GM21367 (cell line): ENCODE measurements around the gene STOML1.
A peak's percentile ranks its signal among the peaks of the same experiment; 100 is the strongest.

Experiments
- ATAC-seq: cut with Tn5 transposase; IDR thresholded peaks from one replicate; pipeline ENCODE4 v1.9.1; 2021; ENCODE audit not compliant: unreplicated experiment

STOML1 gene

DNA sequence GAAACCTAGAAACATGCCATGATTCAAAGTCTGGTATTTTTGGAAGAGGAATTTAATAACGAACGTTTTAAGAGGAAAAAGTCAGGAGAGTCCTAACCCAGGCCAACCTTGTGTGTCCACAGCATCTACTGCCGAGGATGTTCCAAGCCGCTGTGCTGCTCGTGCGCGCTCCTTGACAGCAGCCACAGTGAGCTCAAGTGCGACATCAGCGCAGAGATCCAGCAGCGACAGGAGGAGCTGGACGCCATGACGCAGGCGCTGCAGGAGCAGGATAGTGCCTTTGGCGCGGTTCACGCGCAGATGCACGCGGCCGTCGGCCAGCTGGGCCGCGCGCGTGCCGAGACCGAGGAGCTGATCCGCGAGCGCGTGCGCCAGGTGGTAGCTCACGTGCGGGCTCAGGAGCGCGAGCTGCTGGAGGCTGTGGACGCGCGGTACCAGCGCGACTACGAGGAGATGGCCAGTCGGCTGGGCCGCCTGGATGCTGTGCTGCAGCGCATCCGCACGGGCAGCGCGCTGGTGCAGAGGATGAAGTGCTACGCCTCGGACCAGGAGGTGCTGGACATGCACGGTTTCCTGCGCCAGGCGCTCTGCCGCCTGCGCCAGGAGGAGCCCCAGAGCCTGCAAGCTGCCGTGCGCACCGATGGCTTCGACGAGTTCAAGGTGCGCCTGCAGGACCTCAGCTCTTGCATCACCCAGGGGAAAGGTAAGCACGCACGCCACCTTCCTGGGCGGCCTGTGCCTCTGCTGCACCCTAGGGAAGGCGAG lies 30.8 kb upstream of the STOML1 start:
- no peak for ATAC-seq

DNA sequence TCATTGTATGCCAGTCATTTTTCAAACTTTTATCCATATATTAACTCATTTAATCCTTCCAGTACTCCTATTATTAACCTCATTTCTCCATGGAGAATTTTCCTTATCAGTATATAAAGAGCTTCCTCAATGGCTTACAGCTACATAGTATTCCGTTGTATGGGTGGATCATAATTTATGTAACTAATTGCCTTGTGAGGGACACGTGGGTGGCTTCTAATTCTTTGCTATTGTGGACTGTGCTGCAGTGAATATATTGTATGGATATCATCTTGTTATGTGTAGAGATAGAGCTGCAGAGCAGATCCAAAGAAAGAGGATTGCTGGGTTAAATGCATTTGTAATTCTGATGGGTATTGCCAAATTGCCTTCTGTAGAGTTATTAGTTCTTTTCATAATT lies 27.6 kb upstream of the STOML1 start:
- ATAC-seq = no peak

DNA sequence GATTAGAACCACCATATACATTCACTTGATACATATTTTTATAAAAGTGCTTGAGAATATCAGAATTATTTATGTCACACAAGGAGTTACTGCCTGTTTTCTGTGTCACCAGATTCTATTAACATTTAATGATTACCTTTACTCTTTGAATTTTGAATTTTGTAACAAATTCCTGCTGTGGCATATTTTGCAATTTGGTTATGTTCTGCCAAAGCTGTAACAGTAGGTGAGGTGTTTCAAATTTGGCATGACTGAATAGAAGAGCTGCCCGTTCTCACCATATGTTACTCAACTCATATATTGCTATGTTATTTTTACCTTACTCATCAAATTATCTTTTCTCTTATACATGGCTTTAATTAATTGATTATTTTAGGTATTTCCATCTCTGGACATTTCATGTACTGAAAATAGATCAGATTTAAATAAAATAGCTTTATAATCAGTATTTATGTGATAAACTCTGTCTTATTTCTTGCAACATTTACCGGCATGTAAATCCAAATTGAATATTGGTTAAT lies 21.3 kb upstream of the STOML1 start:
- ATAC-seq = no peak

DNA sequence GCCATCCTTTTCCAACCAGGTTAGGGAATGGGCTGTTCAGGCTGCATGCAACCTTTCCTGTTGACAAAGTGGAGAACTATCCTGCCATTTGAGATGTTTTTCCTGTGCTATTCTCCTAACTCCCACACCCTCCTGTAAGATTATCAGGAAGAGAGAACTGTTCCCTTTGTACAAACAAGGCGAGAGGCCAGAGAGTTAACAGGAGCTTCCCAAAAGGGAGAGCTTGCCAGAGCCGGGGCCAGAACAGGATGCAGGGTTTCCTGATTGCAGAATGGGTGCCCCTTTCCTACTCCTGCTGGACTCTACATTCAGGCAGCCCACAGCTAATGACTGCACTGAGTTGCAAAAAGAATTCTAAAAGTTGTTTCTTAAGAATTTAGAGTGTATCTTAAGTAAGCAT lies 19.5 kb upstream of the STOML1 start:
- ATAC-seq = no peak

DNA sequence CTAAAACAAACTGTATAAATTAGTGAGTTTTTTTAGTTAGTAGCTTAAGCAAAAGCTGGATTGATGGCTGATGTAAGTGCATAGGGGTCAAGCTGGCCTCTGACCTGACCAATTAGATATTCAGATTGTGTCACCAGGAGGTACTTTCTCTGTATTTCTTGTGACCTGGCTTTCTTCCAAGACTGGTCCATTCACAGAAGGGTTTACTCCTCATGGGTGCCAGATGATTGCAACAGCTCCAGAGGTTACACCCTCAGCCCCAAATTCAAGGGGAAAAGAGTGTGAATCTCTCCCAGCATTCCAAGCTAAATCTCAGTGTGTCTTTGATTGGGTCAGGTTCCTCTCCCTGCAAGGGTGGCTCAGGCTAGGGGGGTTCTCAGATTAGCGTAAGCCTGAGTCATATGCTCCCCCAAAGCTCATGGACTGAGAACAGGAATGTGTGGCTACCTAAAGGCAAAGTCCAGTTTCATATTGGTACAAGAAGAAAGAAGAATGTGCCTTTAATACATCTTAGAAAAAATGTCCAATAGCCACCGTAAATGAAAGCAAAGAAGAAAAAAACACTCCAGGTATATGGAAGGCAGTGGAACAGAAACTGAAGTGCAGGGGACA lies 18.9 kb upstream of the STOML1 start:
- ATAC-seq = no peak

DNA sequence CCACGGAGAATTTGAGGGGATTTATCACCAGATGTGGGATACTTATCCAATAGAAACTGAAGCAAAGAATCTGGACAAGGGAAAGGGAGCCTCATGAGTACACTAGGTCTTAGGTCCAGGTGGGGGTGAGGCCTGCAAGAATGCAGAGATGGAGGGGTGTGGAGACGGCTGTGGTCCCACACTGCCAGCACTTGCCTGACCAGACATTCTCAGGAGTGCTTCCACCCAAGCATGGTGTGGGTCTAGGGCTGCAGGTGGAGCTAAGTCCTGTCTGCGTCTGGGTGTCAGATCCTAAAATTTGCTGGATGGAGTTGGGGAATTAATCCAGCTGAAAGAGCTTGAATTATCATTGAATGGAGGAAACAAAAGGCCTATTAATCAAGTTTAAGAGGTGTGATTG lies 16.8 kb upstream of the STOML1 start:
- ATAC-seq = no peak

DNA sequence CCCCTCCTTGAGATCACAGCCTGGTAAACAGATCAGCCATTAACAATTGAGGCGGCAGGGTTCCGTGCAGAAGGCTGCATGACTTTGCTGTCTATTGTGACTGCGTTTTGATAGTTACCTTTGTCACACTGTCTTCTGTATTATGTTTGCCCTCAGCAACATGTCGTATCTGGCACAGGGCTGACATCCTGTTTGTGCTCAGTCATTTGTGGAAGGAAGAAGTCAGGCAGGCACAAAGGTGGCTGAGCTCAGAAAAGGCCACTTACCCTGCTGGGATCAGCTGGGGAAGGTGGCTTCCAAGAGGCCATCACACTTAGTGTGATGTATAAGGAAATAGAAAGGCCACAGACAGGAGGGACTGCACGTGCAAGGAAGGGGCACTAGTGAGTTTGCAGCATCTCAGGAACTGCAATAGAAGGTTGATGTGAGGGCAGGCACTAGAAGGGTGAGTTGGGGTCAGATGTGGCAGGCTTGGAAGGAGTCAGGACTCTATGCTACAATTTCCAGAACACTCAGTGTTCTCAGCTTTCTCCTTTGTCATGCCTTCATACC lies 15.8 kb upstream of the STOML1 start:
- ATAC-seq = no peak

DNA sequence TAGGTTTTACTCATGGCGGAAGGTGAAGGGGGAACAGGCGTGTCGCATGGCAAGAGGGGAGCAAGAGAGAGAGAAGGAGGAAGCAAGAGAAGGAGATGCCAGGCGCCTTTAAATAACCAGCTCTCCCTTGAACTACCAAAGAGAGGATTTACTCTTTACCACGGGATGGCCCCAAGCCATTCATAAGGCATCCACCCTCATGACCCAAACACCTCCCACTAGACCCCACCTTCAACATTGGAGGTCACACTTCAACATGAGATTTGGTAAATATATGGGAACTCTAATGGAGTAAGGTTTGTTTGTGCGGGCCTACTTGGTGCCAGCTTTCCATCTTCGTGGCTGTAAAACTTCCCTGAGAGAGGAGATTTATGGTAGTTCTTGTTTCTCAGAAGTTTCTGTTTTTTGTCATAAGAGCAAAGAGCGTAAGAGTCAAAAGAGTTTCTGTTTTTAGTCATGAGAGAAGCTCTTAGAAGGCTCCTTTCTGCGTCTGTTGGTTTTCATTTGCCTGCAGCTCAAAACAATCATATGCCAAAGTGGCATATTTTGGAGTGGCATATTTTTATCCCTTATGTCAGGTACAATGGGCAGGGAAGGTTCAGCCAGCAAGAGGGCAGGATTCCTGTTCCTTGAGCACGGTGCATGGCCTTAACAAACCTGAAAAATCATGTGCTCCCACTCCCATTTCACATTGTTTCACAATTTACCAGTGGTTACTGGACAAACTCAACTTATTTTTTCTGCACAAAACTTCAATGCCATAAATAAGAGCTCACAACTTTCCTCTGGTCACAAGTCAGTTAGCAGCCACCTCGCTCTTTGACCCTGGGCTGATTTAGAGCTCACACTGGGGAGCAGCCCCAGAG lies 14.9 kb upstream of the STOML1 start:
- no peak for ATAC-seq

DNA sequence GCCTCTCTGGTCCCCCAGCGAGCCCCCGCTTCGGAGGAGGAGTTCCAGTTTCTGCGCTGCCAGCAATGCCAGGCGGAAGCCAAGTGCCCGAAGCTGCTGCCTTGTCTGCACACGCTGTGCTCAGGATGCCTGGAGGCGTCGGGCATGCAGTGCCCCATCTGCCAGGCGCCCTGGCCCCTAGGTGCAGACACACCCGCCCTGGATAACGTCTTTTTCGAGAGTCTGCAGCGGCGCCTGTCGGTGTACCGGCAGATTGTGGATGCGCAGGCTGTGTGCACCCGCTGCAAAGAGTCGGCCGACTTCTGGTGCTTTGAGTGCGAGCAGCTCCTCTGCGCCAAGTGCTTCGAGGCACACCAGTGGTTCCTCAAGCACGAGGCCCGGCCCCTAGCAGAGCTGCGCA lies 5.9 kb upstream of the STOML1 start:
- ATAC-seq = no peak

DNA sequence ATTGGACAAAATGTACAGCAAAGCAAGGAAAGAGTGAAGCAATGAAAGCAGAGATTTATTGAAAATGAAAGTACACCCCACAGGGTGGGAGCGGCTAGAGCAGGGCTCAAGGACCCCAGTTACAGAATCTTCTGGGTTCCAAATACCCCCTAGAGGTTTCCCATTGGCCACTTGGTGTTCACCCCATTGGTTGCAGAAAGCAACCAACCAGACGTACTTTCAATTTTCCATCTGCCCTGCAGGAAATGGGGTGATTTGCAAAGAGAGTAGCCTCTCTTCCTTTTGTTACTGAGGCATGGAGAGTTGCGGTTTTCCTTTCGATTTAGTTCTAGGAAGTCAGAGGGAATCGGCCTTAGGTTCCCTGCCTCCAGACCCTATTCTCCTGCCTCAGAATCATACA lies 4.8 kb upstream of the STOML1 start:
- no peak for ATAC-seq

DNA sequence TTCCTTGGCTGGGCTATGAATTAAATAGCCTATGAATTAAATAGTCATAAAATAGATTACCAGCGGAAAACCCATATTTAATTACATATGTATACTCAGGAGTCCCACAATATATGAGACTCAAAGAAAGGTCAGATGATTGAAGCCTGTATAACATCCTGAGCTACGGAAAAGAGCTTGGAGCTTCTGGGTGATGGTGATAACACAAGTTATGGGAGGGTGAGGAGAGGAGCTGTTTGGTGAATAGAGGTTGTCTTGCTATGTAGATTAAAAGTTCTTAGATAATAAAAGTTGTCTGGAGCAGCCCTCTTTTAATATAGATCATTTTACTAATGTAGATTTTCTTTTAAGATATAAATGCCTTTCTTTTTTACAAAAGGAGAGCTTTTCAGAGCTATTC lies 4.2 kb upstream of the STOML1 start:
- ATAC-seq = no peak

DNA sequence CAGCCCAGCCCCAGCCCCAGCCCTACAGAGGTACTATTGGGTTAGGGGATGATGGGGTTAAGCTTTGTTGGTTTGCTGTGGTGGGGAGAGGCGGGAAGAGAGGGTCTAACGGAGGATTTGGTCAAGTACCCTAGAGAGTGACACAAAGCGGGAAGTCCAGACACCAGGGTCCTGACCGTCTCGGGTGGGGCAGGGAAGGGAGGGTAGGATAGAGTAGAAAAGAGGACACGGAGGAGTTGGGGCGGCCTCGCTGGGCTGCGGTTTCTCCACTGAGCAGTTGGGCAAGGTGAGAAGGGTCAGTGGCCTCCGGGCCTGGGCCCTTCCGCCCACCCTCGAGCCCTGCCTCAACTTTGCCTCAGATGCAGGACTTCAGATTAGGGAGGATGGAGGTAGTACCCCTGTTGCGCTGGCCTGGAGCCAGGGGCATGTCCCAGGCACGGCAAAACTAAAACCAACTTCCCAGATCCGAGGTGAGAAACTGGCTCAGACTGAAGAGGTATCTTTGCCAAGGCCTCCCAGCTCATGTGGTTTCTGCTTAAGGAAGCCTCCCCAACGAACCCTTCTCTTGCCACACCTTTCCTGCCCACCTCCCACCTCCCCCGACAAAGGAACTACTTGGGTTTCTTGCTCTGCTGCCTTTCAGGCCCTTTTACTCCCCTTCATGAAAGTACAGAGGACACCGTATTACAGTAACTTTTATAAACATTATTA lies 3.0 kb upstream of the STOML1 start:
- ATAC-seq = no peak

DNA sequence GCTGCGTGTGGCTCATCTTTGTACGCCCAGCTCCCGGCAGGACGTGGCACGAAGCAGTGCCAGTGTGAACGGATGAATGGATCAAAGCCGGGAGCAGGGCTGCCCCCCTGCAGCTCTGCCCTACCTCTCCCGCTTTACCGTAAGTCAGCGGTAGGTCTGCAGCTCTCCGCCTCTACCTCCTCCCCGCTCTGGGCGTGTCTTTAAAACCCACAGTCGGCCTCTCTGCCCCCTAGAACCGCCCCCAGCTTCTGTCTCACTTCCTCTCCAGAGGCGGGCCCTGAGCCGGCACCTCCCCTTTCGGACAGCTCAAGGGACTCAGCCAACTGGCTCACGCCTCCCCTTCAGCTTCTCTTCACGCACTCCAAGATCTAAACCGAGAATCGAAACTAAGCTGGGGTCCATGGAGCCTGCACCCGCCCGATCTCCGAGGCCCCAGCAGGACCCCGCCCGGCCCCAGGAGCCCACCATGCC lies 2.4 kb upstream of the STOML1 start, which contains the start of gene PML:
PML (plus strand) TSS at position 304 of the 471 bp plus-strand sequence; CDS start at position 401, 97 bp downstream.
- ATAC-seq = peak; percentile 63

DNA sequence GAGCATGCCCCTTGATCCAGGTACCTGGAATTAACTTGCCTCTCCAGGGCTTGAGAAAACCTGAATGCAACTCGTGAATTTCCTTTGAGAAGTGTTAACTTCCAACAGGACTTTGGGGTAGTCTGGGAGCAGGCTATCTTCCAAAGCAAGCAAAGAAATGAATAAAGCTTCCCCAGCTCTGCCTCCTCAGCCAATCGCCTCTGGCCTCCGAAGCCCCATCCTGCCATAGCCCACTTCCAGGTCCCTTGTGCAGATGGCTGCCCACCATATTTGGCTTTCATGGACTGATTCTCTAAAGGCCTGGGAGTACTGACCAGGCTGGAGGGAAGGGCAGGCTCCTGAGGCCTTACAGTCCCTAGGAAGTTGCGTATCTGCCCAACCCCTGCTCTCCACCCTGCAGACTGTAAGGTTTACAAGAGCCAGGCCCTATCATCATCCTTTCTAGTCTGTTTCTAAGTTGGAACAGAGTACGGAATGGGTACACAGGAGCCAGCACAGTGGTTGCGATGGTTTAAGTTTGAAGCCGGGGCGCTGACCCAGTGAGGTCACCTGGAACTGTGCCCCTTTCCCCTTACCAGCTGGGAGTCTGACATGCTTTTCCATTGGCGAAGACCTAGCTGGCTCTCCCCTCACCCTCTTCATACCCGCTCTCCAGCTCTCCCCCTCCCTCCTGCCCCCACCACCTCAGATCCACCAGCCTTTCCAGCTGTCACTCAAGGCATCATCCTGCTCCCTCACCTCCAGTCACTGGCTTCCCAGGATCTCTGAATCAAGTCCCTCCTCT lies 1.3 kb upstream of the STOML1 start:
- no peak for ATAC-seq

DNA sequence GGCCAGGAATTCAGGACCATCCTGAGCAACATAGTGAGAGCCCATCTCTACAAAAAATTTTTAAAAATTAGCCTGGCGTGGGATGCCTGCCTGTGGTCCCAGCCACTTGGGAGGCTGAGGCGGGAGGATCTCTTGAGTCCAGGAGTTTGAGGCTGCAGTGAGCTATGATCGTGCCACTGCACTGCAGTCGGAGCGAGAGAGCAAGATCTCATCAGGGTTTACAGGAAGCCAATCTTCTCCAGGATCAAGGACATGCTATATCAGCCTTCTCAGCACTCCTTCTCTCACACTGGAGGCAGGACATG lies 451 bp upstream of the STOML1 start:
- no peak for ATAC-seq

DNA sequence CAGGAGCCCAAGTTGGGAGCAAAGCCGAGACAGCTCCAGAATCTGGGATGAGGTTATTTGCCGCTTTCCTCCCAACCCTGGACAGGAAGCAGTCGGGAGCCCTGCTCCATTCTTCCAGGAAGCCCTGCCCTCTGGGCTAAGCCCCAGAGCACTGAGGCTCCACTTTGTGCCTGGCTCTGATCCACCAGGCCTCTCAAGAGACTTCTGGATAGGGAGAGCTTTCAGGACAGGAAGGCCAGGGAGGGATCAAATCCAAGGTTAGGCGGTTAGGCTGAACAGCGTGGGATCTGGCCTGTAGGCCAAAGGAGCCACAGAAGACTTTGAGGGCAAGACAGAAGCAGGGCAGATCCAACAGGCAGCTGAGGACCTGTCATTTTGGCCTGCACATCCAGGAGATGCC lies 835 bp downstream of the STOML1 start:
- ATAC-seq = no peak

DNA sequence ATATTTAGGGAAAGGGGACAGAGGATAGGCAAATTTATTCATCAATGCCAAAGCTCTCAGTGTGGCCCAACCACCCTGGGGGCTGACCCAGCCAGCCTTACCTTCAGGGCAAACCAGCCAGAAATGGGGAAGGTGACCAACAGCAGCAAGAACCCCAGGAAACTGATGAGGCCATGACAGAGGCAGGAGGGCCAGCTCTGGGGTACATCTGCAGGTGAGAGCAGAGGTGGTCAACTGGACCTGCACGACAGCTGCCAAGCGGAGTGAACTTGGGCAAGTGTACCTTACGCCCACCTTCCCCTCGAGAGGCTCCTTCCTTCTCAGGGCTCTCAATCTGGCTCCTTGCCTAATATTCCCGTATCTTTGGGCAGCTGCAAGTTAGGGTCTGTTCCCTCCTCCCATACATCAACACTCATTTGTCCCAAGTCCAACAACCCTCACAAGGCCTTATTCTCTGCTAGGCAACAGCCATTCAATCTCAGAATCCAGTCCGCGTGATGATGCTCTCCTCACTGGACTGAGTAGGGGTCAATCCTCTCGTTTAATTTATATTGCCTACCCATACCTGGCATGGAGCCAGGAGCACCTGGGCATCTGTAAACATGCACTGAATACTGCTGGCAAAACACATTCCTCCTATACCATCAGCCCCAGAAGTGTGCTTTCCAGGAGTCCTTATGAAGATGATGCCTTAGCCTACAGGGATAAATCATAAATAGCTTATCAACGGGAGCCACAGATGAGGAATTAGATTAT lies 1.7 kb downstream of the STOML1 start:
- no peak for ATAC-seq

DNA sequence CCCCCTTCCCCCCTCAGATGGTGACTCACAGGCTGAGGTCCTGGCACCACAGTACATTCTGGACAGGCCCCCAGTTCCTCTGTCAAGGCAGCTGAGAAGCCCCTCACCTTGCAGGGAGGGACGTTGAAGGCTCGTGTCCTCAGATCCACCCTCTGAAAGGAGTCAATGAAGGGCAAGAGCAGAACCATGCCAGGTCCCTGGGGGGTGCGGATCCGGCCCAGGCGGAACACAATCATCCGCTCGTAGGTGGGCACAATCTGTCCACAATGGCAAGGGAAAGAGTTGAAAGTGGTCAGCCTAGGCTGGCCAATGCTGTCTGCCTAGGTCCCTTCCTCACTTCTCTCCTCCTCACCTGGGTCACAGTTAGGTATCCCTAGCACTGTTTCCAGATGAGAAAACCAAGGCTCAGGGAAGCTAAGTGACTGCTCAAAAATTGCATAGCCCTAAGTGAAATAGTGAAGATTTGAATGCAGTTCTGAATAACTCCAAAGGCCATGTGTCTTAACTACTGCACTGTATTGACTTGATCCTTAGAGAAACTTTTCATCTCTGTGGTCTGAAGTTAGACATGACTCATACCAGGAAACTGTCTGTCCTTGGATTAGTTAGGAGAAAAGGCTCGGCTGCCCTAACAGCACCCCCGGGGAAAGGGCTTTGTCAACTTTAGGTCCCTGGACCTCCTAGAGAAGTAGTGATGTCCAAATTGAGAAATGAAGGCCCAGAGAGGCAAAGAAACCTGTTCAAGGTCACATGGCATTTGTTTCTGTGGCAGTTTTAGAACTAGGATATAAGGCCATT lies 2.9 kb downstream of the STOML1 start:
- no peak for ATAC-seq
